SK-N-SH treated with all-trans-retinoic acid at 6 μM for 48 hours (cell line): ENCODE results near the gene TBC1D25.

Source experiments
- ATAC-seq: fragments of 200-7000 bp; cut with Tn5 transposase; 3 replicates; pipeline ENCODE4 v1.9.1; 2020; ENCODE audit warnings: mild to moderate bottlenecking, moderate library complexity
- ARNTL ChIP-seq: fragments of 450-650 bp; formaldehyde crosslinking; IDR thresholded peaks from 2 replicates; pipeline ENCODE4 v1.5.0; 2020; ENCODE audit warnings: low read depth, mild to moderate bottlenecking, moderate library complexity, borderline replicate concordance
- BACH2 ChIP-seq: fragments of 250-450 bp; sonication (Bioruptor Pico); IDR thresholded peaks from 2 replicates; pipeline ENCODE4 v1.9.0; 2021; ENCODE audit warnings: mild to moderate bottlenecking, borderline replicate concordance
- CREB5 ChIP-seq: fragments of 250-450 bp; sonication (Bioruptor Pico); IDR thresholded peaks from 2 replicates; pipeline ENCODE4 v1.5.1; 2020; ENCODE audit warnings: low read depth, mild to moderate bottlenecking, moderate library complexity
- CSDC2 ChIP-seq: fragments of 250-450 bp; sonication (Bioruptor Pico); IDR thresholded peaks from 2 replicates; pipeline ENCODE4 v1.5.0; 2020; ENCODE audit warnings: mild to moderate bottlenecking, moderate library complexity
- ESRRG ChIP-seq: fragments of 250-450 bp; sonication (Bioruptor Pico); IDR thresholded peaks from 2 replicates; pipeline ENCODE4 v1.6.1; 2021; ENCODE audit warnings: mild to moderate bottlenecking
- GLIS3 ChIP-seq: fragments of 250-450 bp; sonication (Bioruptor Pico); IDR thresholded peaks from 2 replicates; pipeline ENCODE4 v1.5.0; 2020; ENCODE audit warnings: mild to moderate bottlenecking, moderate library complexity
- ISL1 ChIP-seq: fragments of 250-450 bp; sonication (Bioruptor Pico); IDR thresholded peaks from 2 replicates; pipeline ENCODE4 v2.1.2; 2022; ENCODE audit warnings: mild to moderate bottlenecking, moderate library complexity
- OSR1 ChIP-seq: fragments of 250-450 bp; sonication (Bioruptor Pico); IDR thresholded peaks from 2 replicates; pipeline ENCODE4 v1.8.0; 2022; ENCODE audit warnings: moderate library complexity, mild to moderate bottlenecking, inconsistent platforms
- PPARA ChIP-seq: fragments of 250-450 bp; sonication (Bioruptor Pico); IDR thresholded peaks from 2 replicates; pipeline ENCODE4 v1.5.0; 2020; ENCODE audit warnings: mild to moderate bottlenecking, borderline replicate concordance
- RARB ChIP-seq: fragments of 250-450 bp; sonication (Bioruptor Pico); IDR thresholded peaks from 2 replicates; pipeline ENCODE4 v1.8.0; 2021; ENCODE audit warnings: mild to moderate bottlenecking, moderate library complexity
- SNAI2 ChIP-seq: fragments of 250-450 bp; sonication (Bioruptor Pico); IDR thresholded peaks from 2 replicates; pipeline ENCODE4 v1.5.0; 2020; ENCODE audit warnings: mild to moderate bottlenecking, moderate library complexity
- TCF4 ChIP-seq: fragments of 250-450 bp; sonication (Bioruptor Pico); IDR thresholded peaks from 2 replicates; pipeline ENCODE4 v1.8.0; 2021; ENCODE audit warnings: mild to moderate bottlenecking, moderate library complexity, borderline replicate concordance
- TOX ChIP-seq: fragments of 250-450 bp; sonication (Bioruptor Pico); IDR thresholded peaks from 2 replicates; pipeline ENCODE4 v1.8.0; 2021; ENCODE audit warnings: mild to moderate bottlenecking, moderate library complexity, borderline replicate concordance
- ZC3H10 ChIP-seq: fragments of 250-450 bp; sonication (Bioruptor Pico); IDR thresholded peaks from 2 replicates; pipeline ENCODE4 v1.5.1; 2021; ENCODE audit warnings: mild to moderate bottlenecking, moderate library complexity
- ZFP3 ChIP-seq: fragments of 250-450 bp; sonication (Bioruptor Pico); IDR thresholded peaks from 2 replicates; pipeline ENCODE4 v1.5.0; 2020; ENCODE audit warnings: mild to moderate bottlenecking, moderate library complexity
- ZFP30 ChIP-seq: fragments of 450-650 bp; formaldehyde crosslinking; IDR thresholded peaks from 2 replicates; pipeline ENCODE4 v1.5.0; 2022; ENCODE audit warnings: mild to moderate bottlenecking, moderate library complexity
- ZNF565 ChIP-seq: fragments of 450-650 bp; formaldehyde crosslinking; conservative IDR thresholded peaks from 2 replicates; pipeline ENCODE4 v1.5.0; 2020; ENCODE audit warnings: low read depth, mild to moderate bottlenecking, moderate library complexity
- ZNF70 ChIP-seq: fragments of 450-650 bp; formaldehyde crosslinking; IDR thresholded peaks from 2 replicates; pipeline ENCODE4 v1.5.0; 2020; ENCODE audit warnings: mild to moderate bottlenecking, moderate library complexity
- ZNF8 ChIP-seq: fragments of 450-650 bp; formaldehyde crosslinking; IDR thresholded peaks from 2 replicates; pipeline ENCODE4 v1.5.0; 2020; ENCODE audit warnings: mild to moderate bottlenecking, moderate library complexity
- TF ChIP-seq, protein P1 (sequence below): fragments of 250-450 bp; sonication (Bioruptor Pico); IDR thresholded peaks from 2 replicates; pipeline ENCODE4 v1.5.0; 2020; ENCODE audit warnings: mild to moderate bottlenecking, moderate library complexity
- TF ChIP-seq, protein P2 (sequence below): fragments of 250-450 bp; sonication (Bioruptor Pico); IDR thresholded peaks from 2 replicates; pipeline ENCODE4 v1.8.0; 2021; ENCODE audit warnings: low read depth, mild to moderate bottlenecking, moderate library complexity, borderline replicate concordance
- TF ChIP-seq, protein P3 (sequence below): fragments of 250-450 bp; sonication (Bioruptor Pico); IDR thresholded peaks from 2 replicates; pipeline ENCODE4 v1.5.1; 2021; ENCODE audit warnings: mild to moderate bottlenecking, moderate library complexity
- TF ChIP-seq, protein P4 (sequence below): fragments of 250-450 bp; sonication (Bioruptor Pico); IDR thresholded peaks from 2 replicates; pipeline ENCODE4 v1.8.0; 2020; ENCODE audit warnings: mild to moderate bottlenecking, moderate library complexity, borderline replicate concordance

The TBC1D25 gene

GRCh38 chrX:48532161-48532560 lies 7.4 kb upstream of the TBC1D25 start (continued):
- TF ChIP-seq, protein P1, sequence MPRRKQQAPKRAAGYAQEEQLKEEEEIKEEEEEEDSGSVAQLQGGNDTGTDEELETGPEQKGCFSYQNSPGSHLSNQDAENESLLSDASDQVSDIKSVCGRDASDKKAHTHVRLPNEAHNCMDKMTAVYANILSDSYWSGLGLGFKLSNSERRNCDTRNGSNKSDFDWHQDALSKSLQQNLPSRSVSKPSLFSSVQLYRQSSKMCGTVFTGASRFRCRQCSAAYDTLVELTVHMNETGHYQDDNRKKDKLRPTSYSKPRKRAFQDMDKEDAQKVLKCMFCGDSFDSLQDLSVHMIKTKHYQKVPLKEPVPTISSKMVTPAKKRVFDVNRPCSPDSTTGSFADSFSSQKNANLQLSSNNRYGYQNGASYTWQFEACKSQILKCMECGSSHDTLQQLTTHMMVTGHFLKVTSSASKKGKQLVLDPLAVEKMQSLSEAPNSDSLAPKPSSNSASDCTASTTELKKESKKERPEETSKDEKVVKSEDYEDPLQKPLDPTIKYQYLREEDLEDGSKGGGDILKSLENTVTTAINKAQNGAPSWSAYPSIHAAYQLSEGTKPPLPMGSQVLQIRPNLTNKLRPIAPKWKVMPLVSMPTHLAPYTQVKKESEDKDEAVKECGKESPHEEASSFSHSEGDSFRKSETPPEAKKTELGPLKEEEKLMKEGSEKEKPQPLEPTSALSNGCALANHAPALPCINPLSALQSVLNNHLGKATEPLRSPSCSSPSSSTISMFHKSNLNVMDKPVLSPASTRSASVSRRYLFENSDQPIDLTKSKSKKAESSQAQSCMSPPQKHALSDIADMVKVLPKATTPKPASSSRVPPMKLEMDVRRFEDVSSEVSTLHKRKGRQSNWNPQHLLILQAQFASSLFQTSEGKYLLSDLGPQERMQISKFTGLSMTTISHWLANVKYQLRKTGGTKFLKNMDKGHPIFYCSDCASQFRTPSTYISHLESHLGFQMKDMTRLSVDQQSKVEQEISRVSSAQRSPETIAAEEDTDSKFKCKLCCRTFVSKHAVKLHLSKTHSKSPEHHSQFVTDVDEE (CRISPR knock-in tag), result no peak
- no peak for TF ChIP-seq GLIS3
- TF ChIP-seq ZNF70 (CRISPR knock-in tag), result no peak
- TF ChIP-seq, protein P2, sequence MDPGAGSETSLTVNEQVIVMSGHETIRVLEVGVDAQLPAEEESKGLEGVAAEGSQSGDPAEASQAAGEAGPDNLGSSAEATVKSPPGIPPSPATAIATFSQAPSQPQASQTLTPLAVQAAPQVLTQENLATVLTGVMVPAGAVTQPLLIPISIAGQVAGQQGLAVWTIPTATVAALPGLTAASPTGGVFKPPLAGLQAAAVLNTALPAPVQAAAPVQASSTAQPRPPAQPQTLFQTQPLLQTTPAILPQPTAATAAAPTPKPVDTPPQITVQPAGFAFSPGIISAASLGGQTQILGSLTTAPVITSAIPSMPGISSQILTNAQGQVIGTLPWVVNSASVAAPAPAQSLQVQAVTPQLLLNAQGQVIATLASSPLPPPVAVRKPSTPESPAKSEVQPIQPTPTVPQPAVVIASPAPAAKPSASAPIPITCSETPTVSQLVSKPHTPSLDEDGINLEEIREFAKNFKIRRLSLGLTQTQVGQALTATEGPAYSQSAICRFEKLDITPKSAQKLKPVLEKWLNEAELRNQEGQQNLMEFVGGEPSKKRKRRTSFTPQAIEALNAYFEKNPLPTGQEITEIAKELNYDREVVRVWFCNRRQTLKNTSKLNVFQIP (CRISPR knock-in tag), result no peak
- TF ChIP-seq CSDC2 (CRISPR knock-in tag), result no peak
- no peak for TF ChIP-seq ISL1
- TF ChIP-seq OSR1, result no peak
- no peak for TF ChIP-seq ZNF8 (CRISPR knock-in tag)

GRCh38 chrX:48533165-48533564 lies 6.3 kb upstream of the TBC1D25 start:
- TF ChIP-seq ZC3H10 (CRISPR knock-in tag), result no peak
- TF ChIP-seq ZNF70 (CRISPR knock-in tag), result no peak
- TF ChIP-seq CSDC2 (CRISPR knock-in tag), result no peak
- TF ChIP-seq ARNTL (CRISPR knock-in tag), result no peak
- no peak for TF ChIP-seq ZNF565
- TF ChIP-seq CREB5, result no peak
- TF ChIP-seq TCF4 (CRISPR knock-in tag), result no peak
- TF ChIP-seq RARB (CRISPR knock-in tag), result no peak
- ATAC-seq, result no peak

GRCh38 chrX:48538641-48539344 lies 721 bp upstream of the TBC1D25 start:
- TF ChIP-seq OSR1 (no peak), ARNTL (CRISPR knock-in tag) (no peak), ZFP30 (no peak), RARB (CRISPR knock-in tag) (no peak), ZNF70 (CRISPR knock-in tag) (no peak), ZNF565 (no peak), TOX (CRISPR knock-in tag) (no peak), TCF4 (CRISPR knock-in tag) (no peak), PPARA (CRISPR knock-in tag) (no peak), ZNF8 (CRISPR knock-in tag) (no peak), ESRRG (CRISPR knock-in tag) (no peak), SNAI2 (CRISPR knock-in tag) (no peak), ZFP3 (CRISPR knock-in tag) (no peak), ISL1 (no peak), ZC3H10 (CRISPR knock-in tag) (no peak), BACH2 (no peak), CSDC2 (CRISPR knock-in tag) (no peak)
- TF ChIP-seq, protein P1 (CRISPR knock-in tag), result no peak
- TF ChIP-seq, protein P3, sequence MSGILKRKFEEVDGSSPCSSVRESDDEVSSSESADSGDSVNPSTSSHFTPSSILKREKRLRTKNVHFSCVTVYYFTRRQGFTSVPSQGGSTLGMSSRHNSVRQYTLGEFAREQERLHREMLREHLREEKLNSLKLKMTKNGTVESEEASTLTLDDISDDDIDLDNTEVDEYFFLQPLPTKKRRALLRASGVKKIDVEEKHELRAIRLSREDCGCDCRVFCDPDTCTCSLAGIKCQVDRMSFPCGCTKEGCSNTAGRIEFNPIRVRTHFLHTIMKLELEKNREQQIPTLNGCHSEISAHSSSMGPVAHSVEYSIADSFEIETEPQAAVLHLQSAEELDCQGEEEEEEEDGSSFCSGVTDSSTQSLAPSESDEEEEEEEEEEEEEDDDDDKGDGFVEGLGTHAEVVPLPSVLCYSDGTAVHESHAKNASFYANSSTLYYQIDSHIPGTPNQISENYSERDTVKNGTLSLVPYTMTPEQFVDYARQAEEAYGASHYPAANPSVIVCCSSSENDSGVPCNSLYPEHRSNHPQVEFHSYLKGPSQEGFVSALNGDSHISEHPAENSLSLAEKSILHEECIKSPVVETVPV, result no peak
- TF ChIP-seq, protein P4, sequence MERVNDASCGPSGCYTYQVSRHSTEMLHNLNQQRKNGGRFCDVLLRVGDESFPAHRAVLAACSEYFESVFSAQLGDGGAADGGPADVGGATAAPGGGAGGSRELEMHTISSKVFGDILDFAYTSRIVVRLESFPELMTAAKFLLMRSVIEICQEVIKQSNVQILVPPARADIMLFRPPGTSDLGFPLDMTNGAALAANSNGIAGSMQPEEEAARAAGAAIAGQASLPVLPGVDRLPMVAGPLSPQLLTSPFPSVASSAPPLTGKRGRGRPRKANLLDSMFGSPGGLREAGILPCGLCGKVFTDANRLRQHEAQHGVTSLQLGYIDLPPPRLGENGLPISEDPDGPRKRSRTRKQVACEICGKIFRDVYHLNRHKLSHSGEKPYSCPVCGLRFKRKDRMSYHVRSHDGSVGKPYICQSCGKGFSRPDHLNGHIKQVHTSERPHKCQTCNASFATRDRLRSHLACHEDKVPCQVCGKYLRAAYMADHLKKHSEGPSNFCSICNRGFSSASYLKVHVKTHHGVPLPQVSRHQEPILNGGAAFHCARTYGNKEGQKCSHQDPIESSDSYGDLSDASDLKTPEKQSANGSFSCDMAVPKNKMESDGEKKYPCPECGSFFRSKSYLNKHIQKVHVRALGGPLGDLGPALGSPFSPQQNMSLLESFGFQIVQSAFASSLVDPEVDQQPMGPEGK (CRISPR knock-in tag), result no peak
- no peak for ATAC-seq
